ENCODE results near the gene SLIT3.

Gene SLIT3

GRCh38 chr5:168816661-168817060 is 484.3 kb downstream of the SLIT3 start:
- no peak for TF ChIP-seq EZH2phosphoT487 (conservative IDR thresholded peaks at IDR 0.05; ENCODE audit: low read length)
- TF ChIP-seq, protein P1, sequence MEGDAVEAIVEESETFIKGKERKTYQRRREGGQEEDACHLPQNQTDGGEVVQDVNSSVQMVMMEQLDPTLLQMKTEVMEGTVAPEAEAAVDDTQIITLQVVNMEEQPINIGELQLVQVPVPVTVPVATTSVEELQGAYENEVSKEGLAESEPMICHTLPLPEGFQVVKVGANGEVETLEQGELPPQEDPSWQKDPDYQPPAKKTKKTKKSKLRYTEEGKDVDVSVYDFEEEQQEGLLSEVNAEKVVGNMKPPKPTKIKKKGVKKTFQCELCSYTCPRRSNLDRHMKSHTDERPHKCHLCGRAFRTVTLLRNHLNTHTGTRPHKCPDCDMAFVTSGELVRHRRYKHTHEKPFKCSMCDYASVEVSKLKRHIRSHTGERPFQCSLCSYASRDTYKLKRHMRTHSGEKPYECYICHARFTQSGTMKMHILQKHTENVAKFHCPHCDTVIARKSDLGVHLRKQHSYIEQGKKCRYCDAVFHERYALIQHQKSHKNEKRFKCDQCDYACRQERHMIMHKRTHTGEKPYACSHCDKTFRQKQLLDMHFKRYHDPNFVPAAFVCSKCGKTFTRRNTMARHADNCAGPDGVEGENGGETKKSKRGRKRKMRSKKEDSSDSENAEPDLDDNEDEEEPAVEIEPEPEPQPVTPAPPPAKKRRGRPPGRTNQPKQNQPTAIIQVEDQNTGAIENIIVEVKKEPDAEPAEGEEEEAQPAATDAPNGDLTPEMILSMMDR (IDR thresholded peaks at IDR 0.05; ENCODE audit: insufficient read depth, low read length, poor library complexity, severe bottlenecking) = no peak
- Histone ChIP-seq H3K27me3 (ENCODE audit: low read length) (no peaks in the 10 kb centered on the region), H4K20me1 (ENCODE audit: low read depth, low read length) (no peaks in the 10 kb centered on the region), H3K9me3 (ENCODE audit: insufficient read depth, low read length) (no peaks in the 10 kb centered on the region), H3K4me3 (ENCODE audit: insufficient read depth, low read length, poor library complexity, severe bottlenecking) (no peak overlapping the region), H3K9ac (ENCODE audit: low read length) (no peak overlapping the region), H3K4me2 (ENCODE audit: low read depth, low read length, poor library complexity, severe bottlenecking) (no peak overlapping the region), H3K79me2 (ENCODE audit: insufficient read depth, low read length) (no peaks in the 10 kb centered on the region), H3K9me2 (replicated peaks; ENCODE audit: insufficient read depth, low read length) (no peaks in the 10 kb centered on the region), H3K27ac (ENCODE audit: low read depth, low read length) (no peak overlapping the region), H3K36me3 (ENCODE audit: low read length) (no peaks in the 10 kb centered on the region), H3F3A (ENCODE audit: insufficient read depth) (no peaks in the 10 kb centered on the region), H2AFZ (ENCODE audit: low read depth, low read length, severe bottlenecking) (no peak overlapping the region)

GRCh38 chr5:168813184-168813968 is 487.6 kb downstream of the SLIT3 start:
- TF ChIP-seq, protein P1 (IDR thresholded peaks at IDR 0.05; ENCODE audit: insufficient read depth, low read length, poor library complexity, severe bottlenecking) = no peak
- H3F3A ChIP-seq (ENCODE audit: insufficient read depth) = no peaks in the 10 kb centered on the region
- no peaks in the 10 kb centered on the region for H3K79me2 ChIP-seq (ENCODE audit: insufficient read depth, low read length)
- no peaks in the 10 kb centered on the region for H3K36me3 ChIP-seq (ENCODE audit: low read length)
- H2AFZ ChIP-seq (ENCODE audit: low read depth, low read length, severe bottlenecking) = no peak overlapping the region
- no peak overlapping the region for H3K9ac ChIP-seq (ENCODE audit: low read length)
- no peak overlapping the region for H3K4me3 ChIP-seq (ENCODE audit: insufficient read depth, low read length, poor library complexity, severe bottlenecking)
- H3K9me2 ChIP-seq (replicated peaks; ENCODE audit: insufficient read depth, low read length) = no peaks in the 10 kb centered on the region
- no peaks in the 10 kb centered on the region for H4K20me1 ChIP-seq (ENCODE audit: low read depth, low read length)
- no peaks in the 10 kb centered on the region for H3K27me3 ChIP-seq (ENCODE audit: low read length)
- no peak overlapping the region for H3K27ac ChIP-seq (ENCODE audit: low read depth, low read length)
- H3K9me3 ChIP-seq (ENCODE audit: insufficient read depth, low read length) = no peaks in the 10 kb centered on the region
- no peak overlapping the region for H3K4me2 ChIP-seq (ENCODE audit: low read depth, low read length, poor library complexity, severe bottlenecking)

DNA sequence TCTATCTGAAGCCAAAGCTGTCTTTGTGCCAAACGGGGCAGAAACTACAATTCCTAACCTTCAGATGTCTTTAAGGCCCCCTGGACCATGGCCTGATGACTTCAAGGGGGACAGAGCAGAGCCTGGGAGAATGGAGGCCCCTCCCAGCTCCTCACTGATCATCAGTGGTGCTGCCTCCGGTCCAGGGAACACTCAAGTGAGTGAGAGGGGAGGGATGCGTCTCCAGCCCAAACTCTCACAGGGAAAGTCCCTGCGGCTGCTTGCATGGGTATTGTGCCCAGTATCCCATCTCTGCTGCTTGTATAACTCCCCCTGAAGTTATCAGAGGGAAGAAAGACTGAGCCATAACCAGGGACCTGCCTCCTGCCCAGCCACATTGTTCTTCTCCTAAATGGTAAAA is 490.3 kb downstream of the SLIT3 start:
- H3K27me3 ChIP-seq (ENCODE audit: low read length) = no peaks in the 10 kb centered on the region
- no peaks in the 10 kb centered on the region for H3K36me3 ChIP-seq (ENCODE audit: low read length)
- no peak overlapping the region for H3K4me2 ChIP-seq (ENCODE audit: low read depth, low read length, poor library complexity, severe bottlenecking)
- H3F3A ChIP-seq (ENCODE audit: insufficient read depth) = no peaks in the 10 kb centered on the region
- H3K9me3 ChIP-seq (ENCODE audit: insufficient read depth, low read length) = no peaks in the 10 kb centered on the region
- no peak overlapping the region for H3K9ac ChIP-seq (ENCODE audit: low read length)
- no peak overlapping the region for H3K4me3 ChIP-seq (ENCODE audit: insufficient read depth, low read length, poor library complexity, severe bottlenecking)
- no peaks in the 10 kb centered on the region for H3K9me2 ChIP-seq (replicated peaks; ENCODE audit: insufficient read depth, low read length)
- no peak overlapping the region for H2AFZ ChIP-seq (ENCODE audit: low read depth, low read length, severe bottlenecking)
- H3K27ac ChIP-seq (ENCODE audit: low read depth, low read length) = no peak overlapping the region
- H3K79me2 ChIP-seq (ENCODE audit: insufficient read depth, low read length) = no peaks in the 10 kb centered on the region
- H4K20me1 ChIP-seq (ENCODE audit: low read depth, low read length) = no peaks in the 10 kb centered on the region
- TF ChIP-seq EZH2phosphoT487 (conservative IDR thresholded peaks at IDR 0.05; ENCODE audit: low read length) = no peak
- TF ChIP-seq, protein P1 (IDR thresholded peaks at IDR 0.05; ENCODE audit: insufficient read depth, low read length, poor library complexity, severe bottlenecking) = no peak

Data from SU-DHL-6 (cell line).